Testis (tissue), 2 donors: ENCODE measurements around the gene DUSP8.

Experiments
- POLR2A ChIP-seq: fragments of 450-650 bp; IDR thresholded peaks from one replicate; pipeline ENCODE4 v1.6.1; 2017; ENCODE audit warnings: antibody characterized with exemption, mild to moderate bottlenecking, moderate library complexity
- TF ChIP-seq, protein P1 (sequence below), 3 experiments: fragments of 450-650 bp in 2 of 3; fragments of 200-600 bp in 1 of 3; sonication (generic) in 1 of 3; IDR thresholded peaks; one replicate each; pipeline ENCODE4 v1.5.1; 2016 to 2019; ENCODE audit warnings: antibody characterized with exemption in 3 of 3, mild to moderate bottlenecking in 2 of 3, moderate library complexity in 1 of 3

DNA sequence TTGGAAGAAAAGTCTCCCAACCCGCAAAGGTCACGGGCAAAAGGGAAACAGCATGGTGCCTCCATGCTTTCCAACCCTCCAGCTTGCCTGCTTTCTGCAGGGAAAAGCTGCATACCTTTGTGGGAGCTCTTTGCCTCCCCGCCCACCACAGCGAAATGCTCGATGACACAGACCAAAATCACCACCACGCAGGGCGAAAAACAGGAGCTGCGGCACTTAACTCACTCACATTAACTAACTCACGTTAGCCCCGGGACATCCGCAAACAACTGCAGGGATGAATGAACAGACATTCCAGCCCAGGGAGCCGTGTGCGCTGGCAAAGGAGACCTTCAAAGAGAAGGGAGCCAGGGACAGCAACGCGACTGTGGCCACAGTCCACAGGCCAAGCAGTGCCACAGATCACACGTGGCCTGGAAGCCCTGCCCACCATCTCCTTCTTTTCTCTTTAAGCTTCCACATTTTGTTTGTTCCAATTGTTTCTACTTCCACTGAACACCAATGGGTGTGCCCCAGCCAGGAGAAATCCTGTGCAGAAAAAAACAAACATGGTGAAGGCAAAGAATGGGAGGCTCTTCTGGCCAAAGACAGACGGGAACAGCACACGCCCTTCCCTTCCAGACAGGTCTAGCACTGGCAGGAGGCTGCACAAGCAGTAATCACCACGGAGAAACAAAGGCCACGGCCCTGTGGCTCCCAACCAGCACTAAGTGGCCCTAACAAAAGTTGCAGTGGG is 39.3 kb downstream of the DUSP8 start:
- TF ChIP-seq, protein P1, sequence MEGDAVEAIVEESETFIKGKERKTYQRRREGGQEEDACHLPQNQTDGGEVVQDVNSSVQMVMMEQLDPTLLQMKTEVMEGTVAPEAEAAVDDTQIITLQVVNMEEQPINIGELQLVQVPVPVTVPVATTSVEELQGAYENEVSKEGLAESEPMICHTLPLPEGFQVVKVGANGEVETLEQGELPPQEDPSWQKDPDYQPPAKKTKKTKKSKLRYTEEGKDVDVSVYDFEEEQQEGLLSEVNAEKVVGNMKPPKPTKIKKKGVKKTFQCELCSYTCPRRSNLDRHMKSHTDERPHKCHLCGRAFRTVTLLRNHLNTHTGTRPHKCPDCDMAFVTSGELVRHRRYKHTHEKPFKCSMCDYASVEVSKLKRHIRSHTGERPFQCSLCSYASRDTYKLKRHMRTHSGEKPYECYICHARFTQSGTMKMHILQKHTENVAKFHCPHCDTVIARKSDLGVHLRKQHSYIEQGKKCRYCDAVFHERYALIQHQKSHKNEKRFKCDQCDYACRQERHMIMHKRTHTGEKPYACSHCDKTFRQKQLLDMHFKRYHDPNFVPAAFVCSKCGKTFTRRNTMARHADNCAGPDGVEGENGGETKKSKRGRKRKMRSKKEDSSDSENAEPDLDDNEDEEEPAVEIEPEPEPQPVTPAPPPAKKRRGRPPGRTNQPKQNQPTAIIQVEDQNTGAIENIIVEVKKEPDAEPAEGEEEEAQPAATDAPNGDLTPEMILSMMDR (IDR thresholded peaks at IDR 0.05): no peak
- TF ChIP-seq POLR2A: no peak
